ENCODE measurements around the gene LYRM7. TPM values are rescaled to one million over a fixed set of nuclear protein-coding genes. Genes with fewer than 3 reads are reported as not detected.

Gene LYRM7
- total and polyA plus RNA-seq, 8 donors, result 1.3 to 17.1 (median 3.6) TPM

- H3K27me3 ChIP-seq, result no peaks in the 10 kb centered on the region
- no peak for DNase-seq
- intact Hi-C loops (cut with DNase I; ENCODE audit: low total_unique reads), result no loop called here
- H3K27ac ChIP-seq, result no peak overlapping the region
- no peak overlapping the region for H3K4me3 ChIP-seq
- no peaks in the 10 kb centered on the region for H3K36me3 ChIP-seq
- TF ChIP-seq POLR2A (IDR thresholded peaks at IDR 0.05), result no peak
- no peak for TF ChIP-seq POLR2AphosphoS5 (IDR thresholded peaks at IDR 0.05)
- TF ChIP-seq, protein P1, sequence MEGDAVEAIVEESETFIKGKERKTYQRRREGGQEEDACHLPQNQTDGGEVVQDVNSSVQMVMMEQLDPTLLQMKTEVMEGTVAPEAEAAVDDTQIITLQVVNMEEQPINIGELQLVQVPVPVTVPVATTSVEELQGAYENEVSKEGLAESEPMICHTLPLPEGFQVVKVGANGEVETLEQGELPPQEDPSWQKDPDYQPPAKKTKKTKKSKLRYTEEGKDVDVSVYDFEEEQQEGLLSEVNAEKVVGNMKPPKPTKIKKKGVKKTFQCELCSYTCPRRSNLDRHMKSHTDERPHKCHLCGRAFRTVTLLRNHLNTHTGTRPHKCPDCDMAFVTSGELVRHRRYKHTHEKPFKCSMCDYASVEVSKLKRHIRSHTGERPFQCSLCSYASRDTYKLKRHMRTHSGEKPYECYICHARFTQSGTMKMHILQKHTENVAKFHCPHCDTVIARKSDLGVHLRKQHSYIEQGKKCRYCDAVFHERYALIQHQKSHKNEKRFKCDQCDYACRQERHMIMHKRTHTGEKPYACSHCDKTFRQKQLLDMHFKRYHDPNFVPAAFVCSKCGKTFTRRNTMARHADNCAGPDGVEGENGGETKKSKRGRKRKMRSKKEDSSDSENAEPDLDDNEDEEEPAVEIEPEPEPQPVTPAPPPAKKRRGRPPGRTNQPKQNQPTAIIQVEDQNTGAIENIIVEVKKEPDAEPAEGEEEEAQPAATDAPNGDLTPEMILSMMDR (IDR thresholded peaks at IDR 0.05), result no peak
- no peaks in the 10 kb centered on the region for H3K9me3 ChIP-seq
- H3K4me1 ChIP-seq, result no peaks in the 10 kb centered on the region
These were observed 52.0 kb downstream of the LYRM7 start for GRCh38 chr5:131222731-131223130.

DNA sequence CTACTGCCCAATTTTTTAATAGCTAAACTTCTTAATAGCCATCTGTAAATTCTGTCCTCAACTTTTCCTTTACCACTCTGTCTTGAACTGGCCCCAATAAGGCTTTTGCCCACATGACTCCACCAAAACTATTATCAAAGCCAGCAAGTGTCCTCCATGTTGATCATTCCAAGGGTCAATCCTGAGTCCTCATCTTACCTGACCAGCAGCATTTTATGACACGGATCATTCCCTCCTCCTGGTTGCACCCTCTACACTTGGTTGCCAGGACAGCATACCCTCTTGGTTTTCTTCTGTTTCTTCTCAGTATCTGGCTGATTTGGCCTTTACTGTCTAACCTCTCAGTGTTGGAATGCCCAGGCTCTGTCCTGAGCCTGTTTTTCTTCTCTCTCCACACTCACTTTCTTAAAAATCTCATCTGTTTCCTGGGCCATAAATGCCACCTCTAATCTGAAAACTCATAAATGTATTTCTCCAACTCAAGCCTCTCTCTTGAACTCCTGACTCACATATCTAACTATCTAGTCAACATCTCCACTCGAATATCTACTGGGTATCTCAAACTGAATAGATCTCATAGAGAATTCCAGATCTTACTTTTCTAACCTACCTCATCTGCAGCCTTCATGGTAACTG, 53.1 kb downstream of the LYRM7 start:
- H3K27me3 ChIP-seq, result no peaks in the 10 kb centered on the region
- no peaks in the 10 kb centered on the region for H3K36me3 ChIP-seq
- H3K9me3 ChIP-seq, result no peaks in the 10 kb centered on the region
- no peak for DNase-seq
- H3K4me1 ChIP-seq, result no peaks in the 10 kb centered on the region
- intact Hi-C loops (cut with DNase I; ENCODE audit: low total_unique reads), result no loop called here
- WGBS, 5 donors, result 71 to 87% (median 78%) methylated on average over 2 of the region's 2 CpGs
- TF ChIP-seq POLR2AphosphoS5 (IDR thresholded peaks at IDR 0.05) (no peak), EP300 (IDR thresholded peaks at IDR 0.05) (no peak), POLR2A (IDR thresholded peaks at IDR 0.05) (no peak)
- TF ChIP-seq, protein P1 (IDR thresholded peaks at IDR 0.05), result no peak
- no peak overlapping the region for H3K27ac ChIP-seq
- no peak overlapping the region for H3K4me3 ChIP-seq

DNA sequence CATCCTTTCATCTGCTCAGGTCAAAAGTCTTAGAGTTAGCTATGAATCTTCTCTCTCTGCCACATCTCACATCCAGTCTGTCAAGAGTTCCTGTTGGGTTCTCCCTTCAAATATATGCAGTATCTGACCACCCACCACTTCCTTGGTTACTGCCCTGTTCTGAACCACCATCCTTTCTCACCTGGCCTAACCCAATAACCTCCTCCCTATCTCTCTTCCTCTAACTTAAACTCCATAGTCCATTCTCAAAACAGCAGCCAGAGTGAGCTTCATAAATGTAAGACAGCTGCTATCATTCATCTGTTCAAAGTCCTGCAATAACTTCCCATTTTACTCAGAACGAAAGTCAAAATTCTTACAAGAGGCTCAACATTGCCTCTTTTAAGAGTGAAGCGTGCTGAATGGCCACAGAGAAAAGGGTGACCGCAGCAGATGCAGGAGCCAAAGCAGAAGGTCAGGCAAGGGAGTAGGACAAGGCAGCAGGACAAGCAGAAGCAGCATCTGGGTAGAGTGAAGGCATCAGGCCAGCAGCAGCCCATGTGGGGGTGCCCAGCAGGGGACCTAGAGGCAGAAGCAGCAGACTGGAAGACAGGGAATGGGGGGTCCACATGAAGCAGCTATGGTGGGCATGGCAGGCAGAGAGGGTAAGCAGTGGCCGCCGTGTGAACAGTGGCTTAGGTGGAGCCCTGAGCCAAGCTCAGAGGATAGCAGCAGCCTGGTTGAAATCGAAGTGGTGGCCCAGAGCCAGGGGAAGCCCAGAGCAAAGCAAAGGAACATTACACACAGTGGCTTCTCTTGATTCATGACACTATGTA, 53.9 kb downstream of the LYRM7 start:
- DNase-seq, result peak in 1 of 2 donors; percentile 20
- TF ChIP-seq, protein P1 (IDR thresholded peaks at IDR 0.05), result no peak
- no peak for TF ChIP-seq EP300 (IDR thresholded peaks at IDR 0.05)
- no peak for TF ChIP-seq POLR2A (IDR thresholded peaks at IDR 0.05)
- no peak for TF ChIP-seq POLR2AphosphoS5 (IDR thresholded peaks at IDR 0.05)
- no peak overlapping the region for H3K4me3 ChIP-seq
- 66 to 79% (median 76%) methylated on average over 6 of the region's 6 CpGs for WGBS, 5 donors
- H3K27ac ChIP-seq, result no peak overlapping the region
- intact Hi-C loops (cut with DNase I; ENCODE audit: low total_unique reads), result no loop called here
- no peaks in the 10 kb centered on the region for H3K4me1 ChIP-seq
- H3K9me3 ChIP-seq, result no peaks in the 10 kb centered on the region
- H3K27me3 ChIP-seq, result no peaks in the 10 kb centered on the region
- no peaks in the 10 kb centered on the region for H3K36me3 ChIP-seq

DNA sequence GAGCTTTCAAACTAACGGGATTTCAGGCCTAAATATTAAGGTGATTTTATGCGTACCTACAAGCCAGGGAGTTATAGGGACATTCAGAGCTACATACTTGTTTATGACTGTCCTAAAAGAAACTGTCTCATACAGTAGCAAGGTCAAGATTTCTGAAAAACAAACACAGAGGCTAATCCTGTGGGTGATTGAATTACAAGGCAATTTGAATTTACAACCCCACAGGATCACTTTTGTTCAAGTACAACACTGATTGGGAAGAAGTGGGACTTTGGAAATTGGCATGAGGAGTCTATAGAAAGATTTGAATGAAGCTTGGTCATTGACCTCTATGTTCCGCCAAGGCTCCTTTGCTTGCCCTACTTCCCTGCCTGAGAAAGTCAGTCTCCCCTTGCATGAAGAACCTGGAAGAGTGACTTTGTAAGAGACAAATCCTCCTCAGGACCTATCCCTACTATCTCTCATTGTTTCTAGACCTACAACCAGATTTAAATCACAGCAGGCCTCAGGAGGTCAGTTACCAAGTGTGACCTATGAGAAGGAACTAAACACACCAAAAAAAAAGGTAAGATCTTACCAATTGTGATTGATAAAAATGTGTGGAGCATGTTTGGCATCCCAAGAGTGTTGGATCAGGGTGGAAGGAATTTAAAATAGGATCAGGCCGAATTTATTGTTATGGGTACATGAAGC, 54.7 kb downstream of the LYRM7 start:
- H3K4me3 ChIP-seq, result no peak overlapping the region
- WGBS, 5 donors, result 75 to 97% (median 95%) methylated on average over 4 of the region's 4 CpGs
- H3K36me3 ChIP-seq, result no peaks in the 10 kb centered on the region
- no peaks in the 10 kb centered on the region for H3K9me3 ChIP-seq
- no peaks in the 10 kb centered on the region for H3K4me1 ChIP-seq
- H3K27ac ChIP-seq, result no peak overlapping the region
- intact Hi-C loops (cut with DNase I; ENCODE audit: low total_unique reads), result no loop called here
- DNase-seq, result no peak
- H3K27me3 ChIP-seq, result no peaks in the 10 kb centered on the region
- TF ChIP-seq POLR2A (IDR thresholded peaks at IDR 0.05), result no peak
- no peak for TF ChIP-seq EP300 (IDR thresholded peaks at IDR 0.05)
- TF ChIP-seq POLR2AphosphoS5 (IDR thresholded peaks at IDR 0.05), result no peak
- TF ChIP-seq, protein P1 (IDR thresholded peaks at IDR 0.05), result no peak

All from stomach (tissue), 9 donors.